OCI-LY1 (cell line): ENCODE measurements around the gene SDR39U1.

Experiments used
- H2AFZ ChIP-seq: fragments of 200-600 bp; sonication (generic), shearing (Covaris generic); 2 replicates; pipeline ENCODE4 v1.6.0; 2014; ENCODE audit warnings: antibody characterized with exemption, mild to moderate bottlenecking, low read length
- H3F3A ChIP-seq: fragments of 200-600 bp; sonication (generic), shearing (Covaris generic); 2 replicates; pipeline ENCODE4 v1.6.0; 2014; ENCODE audit warnings: mild to moderate bottlenecking, antibody characterized with exemption, low read length, moderate library complexity; ENCODE audit not compliant: insufficient read depth
- H3K27ac ChIP-seq: fragments of 200-600 bp; sonication (generic); 2 replicates; pipeline ENCODE4 v1.5.1; 2014; ENCODE audit warnings: low read length, mixed run types, mild to moderate bottlenecking, low read depth; ENCODE audit not compliant: poor library complexity, severe bottlenecking
- H3K27me3 ChIP-seq: fragments of 200-600 bp; sonication (generic); 2 replicates; pipeline ENCODE4 v1.6.0; 2014; ENCODE audit warnings: antibody characterized with exemption, mild to moderate bottlenecking, low read length, moderate library complexity; ENCODE audit not compliant: insufficient read depth
- H3K36me3 ChIP-seq: fragments of 200-600 bp; sonication (generic); 2 replicates; pipeline ENCODE4 v1.6.1; 2014; ENCODE audit warnings: mild to moderate bottlenecking, antibody characterized with exemption, low read length, moderate library complexity, mixed read lengths; ENCODE audit not compliant: insufficient read depth
- H3K4me1 ChIP-seq: fragments of 200-600 bp; sonication (generic); 2 replicates; pipeline ENCODE4 v1.5.1; 2014; ENCODE audit warnings: mild to moderate bottlenecking, low read length, moderate library complexity; ENCODE audit not compliant: insufficient read depth, severe bottlenecking
- H3K4me2 ChIP-seq: fragments of 200-600 bp; sonication (generic), shearing (Covaris generic); 2 replicates; pipeline ENCODE4 v1.6.1; 2014; ENCODE audit warnings: low read length
- H3K4me3 ChIP-seq: fragments of 200-600 bp; sonication (generic); 2 replicates; pipeline ENCODE4 v1.5.1; 2014; ENCODE audit warnings: low read length, low read depth, mild to moderate bottlenecking, mixed read lengths; ENCODE audit not compliant: poor library complexity, severe bottlenecking
- H3K79me2 ChIP-seq: fragments of 200-600 bp; shearing (Covaris generic); 2 replicates; pipeline ENCODE4 v1.6.1; 2016; ENCODE audit warnings: mixed run types, low read length, mixed read lengths; ENCODE audit not compliant: insufficient read depth
- H3K9ac ChIP-seq: fragments of 200-600 bp; sonication (generic), shearing (Covaris generic); 2 replicates; pipeline ENCODE4 v1.6.1; 2014; ENCODE audit warnings: mild to moderate bottlenecking, low read length, mixed read lengths
- H3K9me2 ChIP-seq: fragments of 200-600 bp; sonication (generic), shearing (Covaris generic); 2 replicates; pipeline ENCODE4 v1.6.1; 2014; ENCODE audit warnings: low read depth, mild to moderate bottlenecking, low read length, mixed read lengths
- H3K9me3 ChIP-seq: fragments of 200-600 bp; shearing (Covaris generic); 2 replicates; pipeline ENCODE4 v1.6.1; 2014; ENCODE audit warnings: low read length, mixed read lengths
- H4K20me1 ChIP-seq: fragments of 200-600 bp; sonication (generic), shearing (Covaris generic); 2 replicates; pipeline ENCODE4 v1.6.0; 2016; ENCODE audit warnings: mild to moderate bottlenecking, low read length; ENCODE audit not compliant: insufficient read depth
- EZH2 ChIP-seq: fragments of 200-600 bp; sonication (generic), shearing (Covaris generic); IDR thresholded peaks from 2 replicates; pipeline ENCODE4 v1.8.0; 2017; ENCODE audit warnings: borderline replicate concordance, mixed run types, mild to moderate bottlenecking, antibody characterized with exemption, low read length, moderate library complexity, mixed read lengths
- TF ChIP-seq, protein P1 (sequence below): fragments of 200-600 bp; sonication (generic), shearing (Covaris generic); IDR thresholded peaks from 2 replicates; pipeline ENCODE4 v1.5.1; 2017; ENCODE audit warnings: mild to moderate bottlenecking, antibody characterized with exemption, low read length, moderate library complexity, mixed read lengths

Gene SDR39U1

DNA sequence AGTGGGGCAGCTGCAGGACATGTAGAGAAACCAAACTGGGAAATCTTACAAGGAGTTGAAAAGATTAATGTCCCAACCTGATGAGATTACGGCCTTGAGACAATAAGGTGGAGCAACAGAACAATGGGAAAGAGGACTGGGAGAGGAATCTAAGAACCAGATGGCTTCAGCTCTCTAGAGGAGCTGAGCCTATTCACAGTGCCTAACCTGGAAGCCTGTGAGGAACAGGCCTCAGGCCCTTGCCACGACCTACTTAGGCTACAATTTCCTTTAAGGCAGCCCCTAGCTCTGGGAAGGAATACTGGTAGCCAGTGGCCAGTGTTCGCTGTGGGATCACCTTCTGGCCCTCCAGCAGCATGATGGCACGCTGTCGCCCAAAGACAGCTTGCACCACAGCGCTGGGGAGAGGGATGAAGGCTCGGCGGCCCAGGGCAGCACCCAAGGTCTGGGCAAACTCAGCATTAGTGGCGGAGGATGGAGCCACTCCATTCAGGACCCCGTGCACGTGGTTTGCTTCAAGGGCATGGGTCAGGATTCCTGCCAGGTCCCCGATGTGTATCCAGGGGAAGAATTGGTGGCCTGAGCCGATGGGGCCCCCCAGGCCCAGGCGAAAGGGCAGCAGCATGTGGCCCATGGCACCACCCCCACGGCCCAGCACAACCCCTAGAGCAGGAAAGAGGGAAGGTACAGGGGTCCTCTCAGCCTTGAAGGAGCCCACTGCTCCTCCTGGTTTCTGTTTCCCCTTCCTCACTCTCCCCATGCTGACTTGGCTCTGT is 2.6 kb downstream of the SDR39U1 start:
- Histone ChIP-seq H4K20me1 (no peaks in the 10 kb centered on the region), H3K4me2 (peak overlapping the region; percentile 95; the same call in 1 of the 2 replicates), H3K27me3 (no peaks in the 10 kb centered on the region), H3K27ac (no peak overlapping the region), H3K9ac (no peak overlapping the region; the same call in 1 of the 2 replicates), H2AFZ (no peak overlapping the region), H3K4me1 (peaks cover 43% of the 10 kb centered on the region), H3K79me2 (0 out of 2 replicates have a peak, but pooled peaks cover 6% of the 10 kb centered on the region), H3K36me3 (peaks cover 66% of the 10 kb centered on the region), H3K4me3 (no peak overlapping the region), H3K9me3 (no peaks in the 10 kb centered on the region), H3F3A (no peaks in the 10 kb centered on the region; the same call in 1 of the 2 replicates), H3K9me2 (no peaks in the 10 kb centered on the region)
- no peak for TF ChIP-seq EZH2
- TF ChIP-seq, protein P1, sequence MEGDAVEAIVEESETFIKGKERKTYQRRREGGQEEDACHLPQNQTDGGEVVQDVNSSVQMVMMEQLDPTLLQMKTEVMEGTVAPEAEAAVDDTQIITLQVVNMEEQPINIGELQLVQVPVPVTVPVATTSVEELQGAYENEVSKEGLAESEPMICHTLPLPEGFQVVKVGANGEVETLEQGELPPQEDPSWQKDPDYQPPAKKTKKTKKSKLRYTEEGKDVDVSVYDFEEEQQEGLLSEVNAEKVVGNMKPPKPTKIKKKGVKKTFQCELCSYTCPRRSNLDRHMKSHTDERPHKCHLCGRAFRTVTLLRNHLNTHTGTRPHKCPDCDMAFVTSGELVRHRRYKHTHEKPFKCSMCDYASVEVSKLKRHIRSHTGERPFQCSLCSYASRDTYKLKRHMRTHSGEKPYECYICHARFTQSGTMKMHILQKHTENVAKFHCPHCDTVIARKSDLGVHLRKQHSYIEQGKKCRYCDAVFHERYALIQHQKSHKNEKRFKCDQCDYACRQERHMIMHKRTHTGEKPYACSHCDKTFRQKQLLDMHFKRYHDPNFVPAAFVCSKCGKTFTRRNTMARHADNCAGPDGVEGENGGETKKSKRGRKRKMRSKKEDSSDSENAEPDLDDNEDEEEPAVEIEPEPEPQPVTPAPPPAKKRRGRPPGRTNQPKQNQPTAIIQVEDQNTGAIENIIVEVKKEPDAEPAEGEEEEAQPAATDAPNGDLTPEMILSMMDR, result no peak

DNA sequence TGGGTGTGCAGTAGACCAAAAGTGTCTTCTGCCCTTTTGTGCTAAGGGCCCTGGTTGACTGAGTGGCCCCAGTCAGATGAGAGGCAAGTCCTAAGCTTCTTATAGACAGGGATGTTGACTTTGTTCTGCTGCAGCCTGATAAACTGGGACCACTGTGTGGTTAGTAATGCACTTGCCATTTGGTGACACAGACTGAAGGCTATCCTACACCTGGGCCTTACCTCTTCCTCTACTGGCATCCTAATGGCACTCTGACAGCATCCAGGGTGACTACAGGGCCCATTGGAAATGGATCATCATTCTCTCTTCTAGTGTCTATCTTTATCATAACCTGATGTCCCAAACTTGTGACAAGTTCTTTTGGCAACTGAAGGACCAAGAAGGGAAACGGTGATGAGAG is 3.3 kb downstream of the SDR39U1 start:
- H2AFZ ChIP-seq, result no peak overlapping the region
- no peaks in the 10 kb centered on the region for H4K20me1 ChIP-seq
- H3K4me3 ChIP-seq, result no peak overlapping the region
- H3K9me2 ChIP-seq, result no peaks in the 10 kb centered on the region
- H3K9ac ChIP-seq, result no peak overlapping the region
- H3K27me3 ChIP-seq, result no peaks in the 10 kb centered on the region
- H3F3A ChIP-seq, result no peaks in the 10 kb centered on the region; the same call in 1 of the 2 replicates
- no peak overlapping the region for H3K27ac ChIP-seq
- H3K4me2 ChIP-seq, result no peak overlapping the region
- H3K9me3 ChIP-seq, result no peaks in the 10 kb centered on the region
- 0 out of 2 replicates have a peak, but pooled peaks cover 6% of the 10 kb centered on the region for H3K79me2 ChIP-seq
- H3K4me1 ChIP-seq, result peaks cover 43% of the 10 kb centered on the region
- TF ChIP-seq EZH2, result no peak
- TF ChIP-seq, protein P1, result no peak
- peaks cover 63% of the 10 kb centered on the region for H3K36me3 ChIP-seq

DNA sequence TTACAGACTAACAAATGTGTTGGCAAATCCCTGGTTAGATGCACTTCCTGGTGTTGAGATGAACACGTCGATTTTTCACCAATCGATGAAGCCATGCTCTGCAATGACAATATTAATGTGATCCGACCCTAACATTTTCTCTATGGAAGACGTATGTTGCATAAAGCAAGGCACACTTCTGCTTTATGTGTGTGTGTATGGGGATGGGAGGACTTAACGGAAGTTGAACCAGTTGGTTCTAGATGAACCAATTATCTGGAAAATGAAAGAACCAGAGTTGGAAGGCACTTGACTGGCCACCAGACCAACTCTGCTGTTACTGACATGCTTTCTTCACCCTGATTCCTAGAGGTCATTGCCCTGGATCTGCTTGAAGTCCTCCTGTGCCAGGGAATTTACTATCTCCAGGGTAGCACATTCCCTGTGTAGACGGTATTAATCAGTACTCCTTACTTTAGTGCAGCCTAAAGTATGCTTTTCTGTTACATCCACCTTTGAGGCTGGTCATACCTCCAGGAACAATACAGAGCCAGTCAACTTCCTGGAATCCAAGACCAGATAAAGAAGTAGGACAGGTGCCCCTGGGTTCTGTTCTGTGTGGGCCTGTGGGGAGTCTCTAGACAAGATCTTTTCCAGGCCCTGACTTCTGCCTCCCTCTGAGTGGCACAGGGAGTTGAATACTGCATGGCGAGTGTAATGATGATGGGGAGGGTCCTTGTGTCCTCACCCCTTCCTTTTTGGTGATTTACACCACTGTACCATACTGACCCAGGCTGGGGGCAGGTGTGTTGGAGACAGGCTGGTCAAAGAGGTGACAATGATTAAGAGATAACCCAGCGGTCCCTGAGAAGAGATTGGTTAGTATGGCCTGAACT is 4.1 kb downstream of the SDR39U1 start:
- Histone ChIP-seq H3K4me1 (peaks cover 40% of the 10 kb centered on the region), H2AFZ (no peak overlapping the region), H4K20me1 (no peaks in the 10 kb centered on the region), H3K9ac (no peak overlapping the region), H3K9me3 (no peaks in the 10 kb centered on the region), H3F3A (no peaks in the 10 kb centered on the region; the same call in 1 of the 2 replicates), H3K27ac (peak overlapping the region; percentile 62), H3K27me3 (no peaks in the 10 kb centered on the region), H3K79me2 (0 out of 2 replicates have a peak, but pooled peaks cover 6% of the 10 kb centered on the region), H3K4me2 (no peak overlapping the region), H3K9me2 (no peaks in the 10 kb centered on the region), H3K36me3 (peaks cover 68% of the 10 kb centered on the region), H3K4me3 (no peak overlapping the region)
- TF ChIP-seq EZH2, result no peak
- TF ChIP-seq, protein P1, result no peak
